ENCODE measurements around the gene ZDHHC8. TPM values are rescaled to one million over a fixed set of nuclear protein-coding genes. Genes with fewer than 3 reads are reported as not detected.

ZDHHC8 gene
- total RNA-seq, 1 experiment from 2014 or later: 39.9 TPM

- no TSS peak for BruUV-seq (replicated peaks)
- Mint-ChIP-seq H3K4me3 (ENCODE audit: unreplicated experiment) (peak overlapping the region; percentile 15), H3K9me3 (ENCODE audit: unreplicated experiment) (no peaks in the 10 kb centered on the region), H3K27me3 (ENCODE audit: insufficient read depth, unreplicated experiment) (no peaks in the 10 kb centered on the region), H3K36me3 (ENCODE audit: insufficient read depth, unreplicated experiment) (peaks cover 90% of the 10 kb centered on the region), H3K27ac (ENCODE audit: unreplicated experiment) (peak overlapping the region; percentile 50), H3K4me1 (ENCODE audit: low read depth, unreplicated experiment) (peaks cover 6% of the 10 kb centered on the region)
- Histone ChIP-seq H3K4me3 (ENCODE audit: low read depth, low read length) (no peak overlapping the region), H3K27me3 (replicated peaks; ENCODE audit: control insufficient read depth, insufficient read depth, low read length) (no peaks in the 10 kb centered on the region), H3K4me1 (peaks cover 10% of the 10 kb centered on the region), H3K9me3 (no peaks in the 10 kb centered on the region; the same call in 1 of the 2 replicates), H3K36me3 (ENCODE audit: control insufficient read depth, insufficient read depth, low read length) (peaks cover 3% of the 10 kb centered on the region; the same call in 1 of the 2 replicates)
- ChIA-PET CTCF (no interaction called here), POLR2A (no interaction called here)
- no peak for TF ChIP-seq CTCF (IDR thresholded peaks at IDR 0.05; ENCODE audit: insufficient read depth in 1 of 2, low read depth in 1 of 2, low read length in 1 of 2, severe bottlenecking in 1 of 2, unreplicated experiment in 1 of 2)
- DNase-seq: no peak
- intact Hi-C loops (cut with micrococcal nuclease; ENCODE audit: unreplicated experiment): loop anchor here (10.0 kb wide), 1 partner anchor 149 kb away; no protein-coding TSS in a partner anchor
These were observed 17.9 kb upstream of the ZDHHC8 start for GRCh38 chr22:20113551-20114310.

GRCh38 chr22:20114506-20115475 lies 16.8 kb upstream of the ZDHHC8 start:
- H3K4me1 ChIP-seq: peaks cover 21% of the 10 kb centered on the region
- Mint-ChIP-seq H3K4me3 (ENCODE audit: unreplicated experiment) (peak overlapping the region; percentile 81), H3K36me3 (ENCODE audit: insufficient read depth, unreplicated experiment) (peaks cover 90% of the 10 kb centered on the region), H3K27ac (ENCODE audit: unreplicated experiment) (peak overlapping the region; percentile 81), H3K27me3 (ENCODE audit: insufficient read depth, unreplicated experiment) (no peaks in the 10 kb centered on the region), H3K4me1 (ENCODE audit: low read depth, unreplicated experiment) (peaks cover 6% of the 10 kb centered on the region), H3K9me3 (ENCODE audit: unreplicated experiment) (no peaks in the 10 kb centered on the region)
- CTCF ChIA-PET: interaction anchor here (0.5 to 1.1 kb wide), 2 partner anchors 12 to 65 kb away, joined by 3 read pairs; no protein-coding TSS in a partner anchor
- POLR2A ChIA-PET: no interaction called here
- no peak for DNase-seq
- BruUV-seq (replicated peaks): no TSS peak
- TF ChIP-seq CTCF (IDR thresholded peaks at IDR 0.05; ENCODE audit: insufficient read depth in 1 of 2, low read depth in 1 of 2, low read length in 1 of 2, severe bottlenecking in 1 of 2, unreplicated experiment in 1 of 2): no peak
- H3K36me3 ChIP-seq (ENCODE audit: control insufficient read depth, insufficient read depth, low read length): peaks cover 4% of the 10 kb centered on the region
- intact Hi-C loops (cut with micrococcal nuclease; ENCODE audit: unreplicated experiment): loop anchor here (10.0 kb wide), 1 partner anchor 150 kb away; no protein-coding TSS in a partner anchor
- no peaks in the 10 kb centered on the region; the same call in 1 of the 2 replicates for H3K9me3 ChIP-seq
- H3K27me3 ChIP-seq (replicated peaks; ENCODE audit: control insufficient read depth, insufficient read depth, low read length): no peaks in the 10 kb centered on the region
- H3K4me3 ChIP-seq (ENCODE audit: low read depth, low read length): no peak overlapping the region

All from Caco-2 (cell line).